ENCODE data around the gene HEBP1.

Gene HEBP1, protein sequence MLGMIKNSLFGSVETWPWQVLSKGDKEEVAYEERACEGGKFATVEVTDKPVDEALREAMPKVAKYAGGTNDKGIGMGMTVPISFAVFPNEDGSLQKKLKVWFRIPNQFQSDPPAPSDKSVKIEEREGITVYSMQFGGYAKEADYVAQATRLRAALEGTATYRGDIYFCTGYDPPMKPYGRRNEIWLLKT

DNA sequence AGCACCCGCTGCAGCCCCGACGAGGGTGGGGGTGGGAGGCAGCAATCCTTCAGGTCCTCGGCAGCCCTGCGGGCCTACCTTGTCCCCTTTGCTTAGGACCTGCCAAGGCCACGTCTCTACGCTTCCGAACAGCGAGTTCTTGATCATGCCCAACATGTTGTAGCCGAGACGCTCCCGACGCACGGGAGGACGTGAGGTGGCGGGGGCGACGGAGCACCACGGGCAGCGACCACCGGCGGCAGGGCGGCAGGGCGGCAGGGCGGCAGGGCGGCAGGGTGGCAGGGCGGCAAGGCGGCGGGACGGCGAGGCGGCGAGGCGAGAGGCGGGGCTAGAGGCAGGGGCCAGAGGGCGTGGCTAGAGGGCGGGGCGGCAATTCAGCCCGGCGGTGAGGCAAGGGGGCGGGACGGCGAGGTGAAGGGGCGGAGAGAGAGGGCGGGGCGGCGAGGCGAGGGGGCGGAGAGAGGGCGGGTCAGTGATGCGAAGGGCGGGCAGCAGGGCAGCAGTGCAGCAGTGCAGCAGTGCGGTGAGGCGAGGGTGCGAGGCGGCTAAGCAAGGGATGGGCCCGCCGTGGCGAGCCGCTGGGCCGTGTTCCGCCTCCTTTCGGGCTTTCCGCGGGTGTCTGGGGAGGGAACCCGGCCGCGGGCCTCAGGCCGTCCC, at the start of gene HEBP1:
HEBP1 (minus strand) TSS at position 307 of the 657 bp plus-strand sequence; CDS start at position 156, 151 bp downstream.
- peak within 1 kb of the TSS; percentile 85 for H3K4me3 ChIP-seq (ENCODE audit: low read depth, low read length)
- TF ChIP-seq, protein P1, sequence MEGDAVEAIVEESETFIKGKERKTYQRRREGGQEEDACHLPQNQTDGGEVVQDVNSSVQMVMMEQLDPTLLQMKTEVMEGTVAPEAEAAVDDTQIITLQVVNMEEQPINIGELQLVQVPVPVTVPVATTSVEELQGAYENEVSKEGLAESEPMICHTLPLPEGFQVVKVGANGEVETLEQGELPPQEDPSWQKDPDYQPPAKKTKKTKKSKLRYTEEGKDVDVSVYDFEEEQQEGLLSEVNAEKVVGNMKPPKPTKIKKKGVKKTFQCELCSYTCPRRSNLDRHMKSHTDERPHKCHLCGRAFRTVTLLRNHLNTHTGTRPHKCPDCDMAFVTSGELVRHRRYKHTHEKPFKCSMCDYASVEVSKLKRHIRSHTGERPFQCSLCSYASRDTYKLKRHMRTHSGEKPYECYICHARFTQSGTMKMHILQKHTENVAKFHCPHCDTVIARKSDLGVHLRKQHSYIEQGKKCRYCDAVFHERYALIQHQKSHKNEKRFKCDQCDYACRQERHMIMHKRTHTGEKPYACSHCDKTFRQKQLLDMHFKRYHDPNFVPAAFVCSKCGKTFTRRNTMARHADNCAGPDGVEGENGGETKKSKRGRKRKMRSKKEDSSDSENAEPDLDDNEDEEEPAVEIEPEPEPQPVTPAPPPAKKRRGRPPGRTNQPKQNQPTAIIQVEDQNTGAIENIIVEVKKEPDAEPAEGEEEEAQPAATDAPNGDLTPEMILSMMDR (IDR thresholded peaks at IDR 0.05; ENCODE audit: control insufficient read depth, extremely low read depth, insufficient read depth), result no peak
- DNase-seq (ENCODE audit: low read depth), result no peak

DNA sequence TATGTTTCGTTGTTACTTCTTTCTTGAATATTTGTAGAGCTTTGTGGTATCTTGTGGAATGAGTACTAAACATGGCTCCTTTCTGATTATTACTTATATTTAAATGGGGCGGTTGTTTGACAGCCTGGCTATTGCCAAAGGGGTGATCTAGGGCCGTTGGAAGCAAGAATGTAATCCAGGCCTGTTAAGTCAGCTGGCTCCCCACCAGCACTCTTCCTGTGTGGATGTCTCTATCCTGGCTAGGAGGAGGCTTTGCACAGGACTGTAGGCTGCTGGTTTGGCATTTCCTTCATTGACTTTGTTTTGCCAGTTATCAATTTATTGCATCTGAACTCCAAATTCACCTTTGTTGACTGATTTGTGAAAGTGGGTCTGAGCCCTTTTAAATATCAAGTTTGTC, 49.8 kb upstream of the HEBP1 start:
- peak; percentile 35 for DNase-seq (ENCODE audit: low read depth)

DNA sequence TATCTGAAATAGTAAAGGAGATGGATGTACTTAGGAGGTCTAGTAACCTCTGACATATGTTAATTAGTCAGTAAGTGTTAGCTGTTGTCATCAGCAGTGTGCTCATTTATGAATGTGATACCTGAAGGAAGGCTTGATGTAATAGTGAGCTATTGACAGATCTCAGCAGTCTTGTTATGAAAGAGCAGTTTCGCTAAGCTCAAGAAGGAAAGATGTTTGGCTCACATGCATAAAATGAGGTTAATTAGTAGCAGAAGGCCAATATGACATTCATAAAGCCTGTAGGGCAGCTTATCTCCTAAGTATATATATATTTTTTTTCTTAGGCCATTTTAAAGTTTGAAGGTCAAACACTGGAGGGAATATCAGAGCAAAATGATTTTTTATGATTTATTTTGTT, 46.9 kb upstream of the HEBP1 start:
- no peak overlapping the region for H3K4me3 ChIP-seq (ENCODE audit: low read depth, low read length)
- peak; percentile 76 for DNase-seq (ENCODE audit: low read depth)
- TF ChIP-seq, protein P1 (IDR thresholded peaks at IDR 0.05; ENCODE audit: control insufficient read depth, extremely low read depth, insufficient read depth), result no peak

More for the DNA sequence above, 49.8 kb upstream of the HEBP1 start:
- TF ChIP-seq, protein P1 (IDR thresholded peaks at IDR 0.05; ENCODE audit: control insufficient read depth, extremely low read depth, insufficient read depth), result no peak
- H3K4me3 ChIP-seq (ENCODE audit: low read depth, low read length), result no peak overlapping the region

DNA sequence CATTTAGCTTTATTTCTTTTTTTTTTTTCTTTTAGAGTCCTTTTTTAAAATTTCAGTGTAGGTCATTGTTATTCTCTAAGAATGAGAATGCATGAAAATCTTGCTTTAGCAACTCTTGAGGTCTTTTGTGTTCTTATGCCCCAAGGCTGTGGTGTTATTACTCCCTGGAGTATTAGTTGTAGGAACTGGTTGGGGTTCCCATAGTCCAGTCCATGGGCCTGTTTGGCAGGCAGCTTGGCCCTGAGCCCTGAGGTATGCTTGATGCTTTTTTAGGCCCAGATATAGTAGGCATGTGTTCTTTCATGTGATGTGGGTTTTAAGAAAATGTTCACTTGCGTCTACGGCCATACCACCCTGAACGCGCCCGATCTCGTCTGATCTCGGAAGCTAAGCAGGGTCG, 45.8 kb upstream of the HEBP1 start:
- TF ChIP-seq, protein P1 (IDR thresholded peaks at IDR 0.05; ENCODE audit: control insufficient read depth, extremely low read depth, insufficient read depth), result no peak
- no peak overlapping the region for H3K4me3 ChIP-seq (ENCODE audit: low read depth, low read length)
- no peak for DNase-seq (ENCODE audit: low read depth)

DNA sequence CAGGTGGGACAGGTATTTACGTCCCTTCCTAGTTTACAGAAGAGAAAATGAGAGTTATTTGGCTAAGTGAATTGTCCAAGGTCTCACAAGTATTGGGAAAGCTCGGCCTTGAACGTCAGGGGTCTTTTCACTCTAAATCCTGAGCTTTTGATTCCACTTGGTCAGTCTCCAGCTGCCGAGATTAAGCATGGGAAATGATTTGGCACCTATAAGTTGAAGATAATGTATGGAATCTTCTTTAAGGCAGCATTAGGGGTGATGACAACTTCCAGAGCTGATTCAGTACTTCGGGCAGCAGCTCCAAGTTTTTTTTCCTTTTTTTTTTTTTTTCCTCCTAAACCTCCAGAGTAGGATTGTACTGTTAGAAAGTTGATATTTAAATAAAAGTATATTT, 44.8 kb upstream of the HEBP1 start:
- H3K4me3 ChIP-seq (ENCODE audit: low read depth, low read length), result peak overlapping the region; percentile 90
- DNase-seq (ENCODE audit: low read depth), result no peak
- TF ChIP-seq, protein P1 (IDR thresholded peaks at IDR 0.05; ENCODE audit: control insufficient read depth, extremely low read depth, insufficient read depth), result no peak

DNA sequence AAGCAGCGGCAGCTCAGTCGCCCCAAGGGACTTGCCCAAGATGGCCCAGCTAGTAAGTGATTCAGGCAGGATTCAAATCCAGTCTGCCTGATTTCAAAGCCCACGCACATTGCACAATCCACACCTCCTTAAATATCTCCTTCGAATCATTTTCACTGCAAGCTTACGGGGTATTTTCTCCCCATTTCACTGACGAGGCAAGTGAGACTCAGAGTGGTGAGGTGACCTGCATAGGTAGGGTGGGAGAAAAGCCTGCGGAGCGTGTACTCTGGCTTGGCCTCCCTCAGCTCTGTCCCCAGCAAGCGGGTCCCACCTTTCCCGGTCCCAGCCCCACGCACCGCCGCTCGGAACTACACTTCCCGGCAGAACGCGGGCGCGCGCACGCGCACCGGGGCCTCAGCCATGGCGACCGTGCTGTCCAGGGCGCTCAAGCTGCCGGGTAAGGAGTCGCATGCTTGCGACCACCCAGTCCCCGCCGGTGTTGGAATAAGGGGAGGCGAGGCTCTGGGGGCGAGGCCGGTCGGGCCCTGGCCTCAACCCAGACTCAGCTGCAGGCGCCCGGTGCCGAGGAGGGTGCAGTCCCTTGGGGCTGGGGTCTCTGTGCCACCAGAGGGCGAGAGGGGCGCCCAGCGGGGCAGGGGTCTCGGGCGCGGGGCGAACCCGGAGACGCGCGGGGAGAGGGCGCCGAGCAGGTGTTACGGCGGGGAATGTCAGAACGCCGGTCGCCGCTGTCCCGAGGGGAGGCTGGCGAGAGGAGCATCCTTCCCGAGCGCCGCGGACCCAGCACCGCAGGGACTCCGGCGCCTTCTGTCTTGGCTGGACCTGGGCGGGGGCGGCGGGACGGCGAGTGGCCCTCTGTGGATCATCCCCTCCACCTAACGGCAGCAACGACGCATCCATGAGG, 44.2 kb upstream of the HEBP1 start, which contains the start of gene FAM234B:
FAM234B (plus strand) TSS at position 380 of the 904 bp plus-strand sequence; CDS start at position 403, 23 bp downstream.
- peak within 1 kb of the TSS; percentile 90 for H3K4me3 ChIP-seq (ENCODE audit: low read depth, low read length)
- no peak for DNase-seq (ENCODE audit: low read depth)
- TF ChIP-seq, protein P1 (IDR thresholded peaks at IDR 0.05; ENCODE audit: control insufficient read depth, extremely low read depth, insufficient read depth), result no peak
